ENCODE data around the gene HIVEP2.

DNA sequence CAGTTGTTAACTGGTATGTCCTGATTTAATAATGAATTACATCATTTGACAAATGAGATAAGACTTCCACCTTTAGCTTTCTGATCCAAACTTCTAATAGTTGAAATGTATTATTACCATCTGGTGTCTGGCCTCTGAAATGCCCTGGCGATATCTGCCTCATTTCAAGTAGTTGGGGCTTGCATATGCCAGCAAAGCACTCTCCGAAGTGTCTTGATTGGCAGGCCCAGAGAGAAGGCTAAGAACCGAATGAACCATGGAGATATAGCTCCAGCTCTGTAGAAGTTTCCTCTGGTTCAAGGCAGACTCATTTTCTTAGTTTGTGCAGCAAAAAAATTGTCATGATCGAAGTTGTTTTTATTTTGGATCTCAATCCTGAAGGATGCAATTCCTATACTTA, 13.4 kb upstream of the HIVEP2 start:
- TF ChIP-seq, protein P1, sequence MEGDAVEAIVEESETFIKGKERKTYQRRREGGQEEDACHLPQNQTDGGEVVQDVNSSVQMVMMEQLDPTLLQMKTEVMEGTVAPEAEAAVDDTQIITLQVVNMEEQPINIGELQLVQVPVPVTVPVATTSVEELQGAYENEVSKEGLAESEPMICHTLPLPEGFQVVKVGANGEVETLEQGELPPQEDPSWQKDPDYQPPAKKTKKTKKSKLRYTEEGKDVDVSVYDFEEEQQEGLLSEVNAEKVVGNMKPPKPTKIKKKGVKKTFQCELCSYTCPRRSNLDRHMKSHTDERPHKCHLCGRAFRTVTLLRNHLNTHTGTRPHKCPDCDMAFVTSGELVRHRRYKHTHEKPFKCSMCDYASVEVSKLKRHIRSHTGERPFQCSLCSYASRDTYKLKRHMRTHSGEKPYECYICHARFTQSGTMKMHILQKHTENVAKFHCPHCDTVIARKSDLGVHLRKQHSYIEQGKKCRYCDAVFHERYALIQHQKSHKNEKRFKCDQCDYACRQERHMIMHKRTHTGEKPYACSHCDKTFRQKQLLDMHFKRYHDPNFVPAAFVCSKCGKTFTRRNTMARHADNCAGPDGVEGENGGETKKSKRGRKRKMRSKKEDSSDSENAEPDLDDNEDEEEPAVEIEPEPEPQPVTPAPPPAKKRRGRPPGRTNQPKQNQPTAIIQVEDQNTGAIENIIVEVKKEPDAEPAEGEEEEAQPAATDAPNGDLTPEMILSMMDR (IDR thresholded peaks at IDR 0.05), result no peak
- TF ChIP-seq, protein P2, sequence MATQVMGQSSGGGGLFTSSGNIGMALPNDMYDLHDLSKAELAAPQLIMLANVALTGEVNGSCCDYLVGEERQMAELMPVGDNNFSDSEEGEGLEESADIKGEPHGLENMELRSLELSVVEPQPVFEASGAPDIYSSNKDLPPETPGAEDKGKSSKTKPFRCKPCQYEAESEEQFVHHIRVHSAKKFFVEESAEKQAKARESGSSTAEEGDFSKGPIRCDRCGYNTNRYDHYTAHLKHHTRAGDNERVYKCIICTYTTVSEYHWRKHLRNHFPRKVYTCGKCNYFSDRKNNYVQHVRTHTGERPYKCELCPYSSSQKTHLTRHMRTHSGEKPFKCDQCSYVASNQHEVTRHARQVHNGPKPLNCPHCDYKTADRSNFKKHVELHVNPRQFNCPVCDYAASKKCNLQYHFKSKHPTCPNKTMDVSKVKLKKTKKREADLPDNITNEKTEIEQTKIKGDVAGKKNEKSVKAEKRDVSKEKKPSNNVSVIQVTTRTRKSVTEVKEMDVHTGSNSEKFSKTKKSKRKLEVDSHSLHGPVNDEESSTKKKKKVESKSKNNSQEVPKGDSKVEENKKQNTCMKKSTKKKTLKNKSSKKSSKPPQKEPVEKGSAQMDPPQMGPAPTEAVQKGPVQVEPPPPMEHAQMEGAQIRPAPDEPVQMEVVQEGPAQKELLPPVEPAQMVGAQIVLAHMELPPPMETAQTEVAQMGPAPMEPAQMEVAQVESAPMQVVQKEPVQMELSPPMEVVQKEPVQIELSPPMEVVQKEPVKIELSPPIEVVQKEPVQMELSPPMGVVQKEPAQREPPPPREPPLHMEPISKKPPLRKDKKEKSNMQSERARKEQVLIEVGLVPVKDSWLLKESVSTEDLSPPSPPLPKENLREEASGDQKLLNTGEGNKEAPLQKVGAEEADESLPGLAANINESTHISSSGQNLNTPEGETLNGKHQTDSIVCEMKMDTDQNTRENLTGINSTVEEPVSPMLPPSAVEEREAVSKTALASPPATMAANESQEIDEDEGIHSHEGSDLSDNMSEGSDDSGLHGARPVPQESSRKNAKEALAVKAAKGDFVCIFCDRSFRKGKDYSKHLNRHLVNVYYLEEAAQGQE (IDR thresholded peaks at IDR 0.05; ENCODE audit: insufficient read depth in 1 of 2, low read depth in 2 of 2, low read length in 1 of 2), result no peak
- TF ChIP-seq TCF7L2 (IDR thresholded peaks at IDR 0.05; ENCODE audit: low read depth, low read length) (no peak), POLR2AphosphoS5 (IDR thresholded peaks at IDR 0.05; ENCODE audit: low read depth, low read length) (no peak), SIN3A (IDR thresholded peaks at IDR 0.05; ENCODE audit: borderline replicate concordance, insufficient read depth, low read depth, low read length) (no peak)

Data from Panc1 (cell line).